ENCODE measurements around the gene PDIA2. TPM values are rescaled to one million over a fixed set of nuclear protein-coding genes. Genes with fewer than 3 reads are reported as not detected.

PDIA2 gene
- total RNA-seq, 4 donors from 2014 or later, result 0.97 TPM; not detected in 3

GRCh38 chr16:260326-260725 is 22.6 kb upstream of the PDIA2 start:
- Histone ChIP-seq H3K4me1 (no peaks in the 10 kb centered on the region), H3K27me3 (no peaks in the 10 kb centered on the region), H3K36me3 (no peaks in the 10 kb centered on the region), H3K9me3 (no peaks in the 10 kb centered on the region), H3K4me3 (no peak overlapping the region), H3K27ac (no peak overlapping the region)
- intact Hi-C loops (cut with DNase I; ENCODE audit: low total_unique reads), result no loop called here
- DNase-seq, result no peak
- TF ChIP-seq CTCF (IDR thresholded peaks at IDR 0.05), result no peak

GRCh38 chr16:261031-261691 is 21.8 kb upstream of the PDIA2 start:
- no peaks in the 10 kb centered on the region for H3K4me1 ChIP-seq
- DNase-seq, result no peak
- no peaks in the 10 kb centered on the region for H3K27me3 ChIP-seq
- no peak overlapping the region for H3K27ac ChIP-seq
- H3K9me3 ChIP-seq, result no peaks in the 10 kb centered on the region
- TF ChIP-seq POLR2A (IDR thresholded peaks at IDR 0.05), result no peak
- no peak for TF ChIP-seq CTCF (IDR thresholded peaks at IDR 0.05)
- intact Hi-C loops (cut with DNase I; ENCODE audit: low total_unique reads), result no loop called here
- no peaks in the 10 kb centered on the region for H3K36me3 ChIP-seq
- H3K4me3 ChIP-seq, result no peak overlapping the region

DNA sequence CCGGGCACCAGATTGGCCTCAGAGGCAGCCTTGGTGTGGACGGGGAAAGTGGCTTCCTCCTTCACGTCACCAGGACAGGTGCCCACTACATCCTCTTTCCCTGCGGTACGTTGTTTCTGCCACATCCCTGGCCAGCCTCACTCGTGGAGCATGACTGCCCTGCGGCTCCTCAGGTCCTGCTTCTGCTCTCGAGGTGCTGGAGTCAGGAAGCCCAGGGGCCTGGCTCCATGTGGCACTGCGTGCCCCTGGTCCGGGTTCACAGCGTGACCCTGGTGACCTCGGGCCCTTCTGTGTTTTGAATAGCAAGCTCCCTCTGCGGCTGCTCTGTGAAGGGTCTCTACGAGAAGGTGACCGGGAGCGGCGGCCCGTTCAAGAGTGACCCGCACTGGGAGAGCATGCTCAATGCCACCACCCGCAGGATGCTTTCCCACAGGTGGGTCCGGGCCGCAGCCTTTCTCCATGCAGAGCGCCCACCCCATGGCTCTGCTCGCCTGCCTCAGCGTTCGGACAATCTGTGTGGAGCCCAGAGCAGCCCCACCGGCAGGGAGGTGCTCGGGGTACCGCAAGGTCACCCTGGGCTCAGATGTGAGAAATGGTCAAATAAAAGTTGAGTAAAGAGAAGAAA is 20.7 kb upstream of the PDIA2 start:
- no peak overlapping the region for H3K27ac ChIP-seq
- no peaks in the 10 kb centered on the region for H3K36me3 ChIP-seq
- no peaks in the 10 kb centered on the region for H3K9me3 ChIP-seq
- TF ChIP-seq POLR2A (IDR thresholded peaks at IDR 0.05) (no peak), CTCF (IDR thresholded peaks at IDR 0.05) (no peak)
- no peak for DNase-seq
- H3K4me3 ChIP-seq, result no peak overlapping the region
- intact Hi-C loops (cut with DNase I; ENCODE audit: low total_unique reads), result no loop called here
- H3K27me3 ChIP-seq, result no peaks in the 10 kb centered on the region
- H3K4me1 ChIP-seq, result no peaks in the 10 kb centered on the region

DNA sequence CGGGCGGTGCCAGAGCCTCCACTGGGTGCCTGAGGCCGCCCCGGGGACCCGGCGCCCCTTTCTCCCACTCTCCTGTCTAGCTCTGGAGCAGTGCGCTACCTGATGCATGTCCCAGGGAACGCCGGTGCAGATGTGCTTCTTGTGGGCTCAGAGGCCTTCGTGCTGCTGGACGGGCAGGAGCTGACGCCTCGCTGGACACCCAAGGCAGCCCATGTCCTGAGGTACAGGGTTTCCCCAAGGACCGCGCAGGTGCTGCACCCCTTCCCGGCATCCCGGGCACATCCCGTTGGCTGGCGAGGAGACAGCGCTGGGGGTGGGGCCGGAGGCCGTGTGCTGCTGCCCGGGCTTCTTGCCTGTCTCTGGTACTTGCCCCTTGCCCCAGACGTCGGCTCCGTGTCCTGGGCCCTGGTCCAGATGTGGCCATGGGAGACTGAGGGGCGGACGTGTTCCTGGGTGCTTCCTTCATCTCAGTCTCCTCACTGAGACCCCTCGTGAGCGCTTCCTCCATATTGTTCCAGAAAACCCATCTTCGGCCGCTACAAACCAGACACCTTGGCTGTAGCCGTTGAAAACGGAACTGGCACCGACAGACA is 19.7 kb upstream of the PDIA2 start:
- no peaks in the 10 kb centered on the region for H3K4me1 ChIP-seq
- no peak for DNase-seq
- H3K9me3 ChIP-seq, result no peaks in the 10 kb centered on the region
- no peak for TF ChIP-seq CTCF (IDR thresholded peaks at IDR 0.05)
- TF ChIP-seq POLR2A (IDR thresholded peaks at IDR 0.05), result no peak
- no peaks in the 10 kb centered on the region for H3K27me3 ChIP-seq
- no peaks in the 10 kb centered on the region for H3K36me3 ChIP-seq
- H3K4me3 ChIP-seq, result no peak overlapping the region
- H3K27ac ChIP-seq, result no peak overlapping the region
- intact Hi-C loops (cut with DNase I; ENCODE audit: low total_unique reads), result no loop called here

- DNase-seq, result no peak
- TF ChIP-seq POLR2A (IDR thresholded peaks at IDR 0.05) (no peak), CTCF (IDR thresholded peaks at IDR 0.05) (no peak)
- no peaks in the 10 kb centered on the region for H3K9me3 ChIP-seq
- no peak overlapping the region for H3K4me3 ChIP-seq
- intact Hi-C loops (cut with DNase I; ENCODE audit: low total_unique reads), result no loop called here
- no peak overlapping the region for H3K27ac ChIP-seq
- H3K36me3 ChIP-seq, result no peaks in the 10 kb centered on the region
- H3K27me3 ChIP-seq, result no peaks in the 10 kb centered on the region
- no peaks in the 10 kb centered on the region for H3K4me1 ChIP-seq
These were observed 19.0 kb upstream of the PDIA2 start for GRCh38 chr16:263944-264343.

All from uterus (tissue), 4 donors.